Measurements from ENCODE around the gene CARNS1. TPM values are rescaled to one million over a fixed set of nuclear protein-coding genes. Genes with fewer than 3 reads are reported as not detected.

The CARNS1 gene
- total and polyA plus RNA-seq, 2 of the 8 experiments (the other 6 are each of a cell fraction or from before 2014, with no cell fraction given), result 0.82 to 1.1 TPM

- H3K23me2 ChIP-seq (ENCODE audit: low read depth, low read length), result peaks cover 10% of the 10 kb centered on the region; the same call in 1 of the 2 replicates
- no peak overlapping the region for H2BK20ac ChIP-seq (ENCODE audit: low read length)
- 0 out of 2 replicates have a peak overlapping the region, but pooled peaks have one; percentile 16 for H2AFZ ChIP-seq (ENCODE audit: low read length)
- H3K4me3 ChIP-seq (ENCODE audit: extremely low read depth in 1 of 4, insufficient read depth in 2 of 4, low read depth in 3 of 4, low read length in 4 of 4), result peak overlapping the region; percentile 32 to 64 (median 36); a peak in 7 of 8 replicates
- H4K8ac ChIP-seq (ENCODE audit: extremely low read depth, insufficient read depth, low read length), result no peak overlapping the region
- H3K14ac ChIP-seq (ENCODE audit: insufficient read length), result no peak overlapping the region
- no peaks in the 10 kb centered on the region for H3K36me3 ChIP-seq (ENCODE audit: control insufficient read depth in 2 of 4, insufficient read depth in 4 of 4, low read length in 3 of 4)
- no peak overlapping the region for H3K23ac ChIP-seq (ENCODE audit: insufficient read length)
- peak overlapping the region; percentile 65 for H4K91ac ChIP-seq (replicated peaks; ENCODE audit: insufficient read length, low read length)
- H2BK12ac ChIP-seq (ENCODE audit: low read depth, low read length), result no peak overlapping the region
- no peak overlapping the region for H3K27ac ChIP-seq (ENCODE audit: low read depth, low read length)
- FAIRE-seq (no peak), DNase-seq (ENCODE audit: low read depth in 1 of 2, low spot score in 2 of 2) (peak; percentile 84 to 100)
- H3K9ac ChIP-seq (replicated peaks in 1 of 4; ENCODE audit: extremely low read depth in 1 of 4, low read depth in 3 of 4, low read length in 3 of 4), result peak overlapping the region in 3 of 4 experiments; percentile 20 to 52 (median 47); a peak in 4 of 7 replicates
- peak overlapping the region; percentile 19 for H3K18ac ChIP-seq (ENCODE audit: extremely low read depth, low read length)
- H3K9me3 ChIP-seq (ENCODE audit: insufficient read depth in 2 of 2, low read depth in 1 of 2, low read length in 1 of 2), result no peaks in the 10 kb centered on the region
- no peak overlapping the region for H2AK5ac ChIP-seq (ENCODE audit: low read depth, low read length)
- 4% methylated on average over 23 of the region's 97 CpGs; no CpG with 5 or more reads in 1 of the 2 experiments for WGBS, 2 experiments (ENCODE audit: extremely low coverage in 1 of 2, insufficient coverage in 1 of 2, insufficient read length in 1 of 2, insufficient replicate concordance in 2 of 2, low coverage in 1 of 2, low lambda C conversion rate in 2 of 2, missing lambda C conversion rate in 1 of 2)
- no peak overlapping the region for H3K4ac ChIP-seq (replicated peaks; ENCODE audit: insufficient read length, low read depth, low read length)
- H2BK120ac ChIP-seq (replicated peaks; ENCODE audit: low read depth, low read length), result no peak overlapping the region
- no peaks in the 10 kb centered on the region for H3K79me2 ChIP-seq (ENCODE audit: control insufficient read depth in 1 of 2, insufficient read depth in 2 of 2, low read length in 2 of 2)
- H4K5ac ChIP-seq (ENCODE audit: insufficient read length, low read depth, low read length), result no peak overlapping the region
- POLR2A ChIA-PET (ENCODE audit: partially characterized antibody), result interaction anchor here (0.8 to 10.2 kb wide), 12 partner anchors 9 to 75 kb away, joined by 3 to 104 read pairs (median 4); partner anchors contain the start of genes CORO1B, PPP1CA, PTPRCAP and RAD9A
- peaks cover 4 to 15% (median 10%) of the 10 kb centered on the region in 4 experiments for H3K4me1 ChIP-seq (replicated peaks in 1 of 4; ENCODE audit: control insufficient read depth in 3 of 4, insufficient read depth in 4 of 4, low read length in 3 of 4)
- H2BK5ac ChIP-seq (ENCODE audit: low read depth, low read length), result no peak overlapping the region
- H3K56ac ChIP-seq (replicated peaks; ENCODE audit: insufficient read length, low read depth, low read length), result peak overlapping the region; percentile 75
- CTCF ChIA-PET (ENCODE audit: partially characterized antibody), result interaction anchor here (0.6 to 1.8 kb wide), 7 partner anchors 12 to 388 kb away, joined by 3 to 6 read pairs (median 3); no protein-coding TSS in a partner anchor
- H3K79me1 ChIP-seq (ENCODE audit: low read depth, low read length), result no peaks in the 10 kb centered on the region
- peaks cover 0 to 3% of the 10 kb centered on the region in 2 experiments for H4K20me1 ChIP-seq (replicated peaks in 1 of 2; ENCODE audit: control insufficient read depth in 1 of 2, insufficient read depth in 2 of 2, low read length in 2 of 2)
- H3K27me3 ChIP-seq (replicated peaks in 1 of 4; ENCODE audit: control insufficient read depth in 3 of 4, extremely low read depth in 1 of 4, insufficient read depth in 3 of 4, low read length in 3 of 4), result peaks cover 0 to 8% (median 5%) of the 10 kb centered on the region in 4 experiments; a peak in 4 of 7 replicates
- no peak overlapping the region for H2BK15ac ChIP-seq (ENCODE audit: low read length)
- H3K4me2 ChIP-seq (ENCODE audit: insufficient read depth in 1 of 2, low read depth in 2 of 2, low read length in 2 of 2), result peak overlapping the region; percentile 57 to 83
- no peak for TF ChIP-seq SAP30 (IDR thresholded peaks at IDR 0.05; ENCODE audit: insufficient read depth, insufficient replicate concordance, low read length)
- TF ChIP-seq SP2 (IDR thresholded peaks at IDR 0.05; ENCODE audit: low read length), result no peak
- TF ChIP-seq MAX (IDR thresholded peaks at IDR 0.05), result peak; percentile 69; the same call in 1 of the 2 replicates
- TF ChIP-seq TCF12 (IDR thresholded peaks at IDR 0.05; ENCODE audit: low read depth, low read length), result no peak
- TF ChIP-seq KDM5A (IDR thresholded peaks at IDR 0.05; ENCODE audit: low read length), result no peak
- TF ChIP-seq KDM4A (IDR thresholded peaks at IDR 0.05; ENCODE audit: low read depth, low read length, severe bottlenecking), result peak; percentile 79
- TF ChIP-seq JUND (IDR thresholded peaks at IDR 0.05; ENCODE audit: low read length), result no peak
- no peak for TF ChIP-seq CHD2 (IDR thresholded peaks at IDR 0.05; ENCODE audit: low read length)
- no peak for TF ChIP-seq ATF3 (IDR thresholded peaks at IDR 0.05; ENCODE audit: insufficient read depth, low read depth, low read length)
- TF ChIP-seq SRF (IDR thresholded peaks at IDR 0.05; ENCODE audit: low read depth, low read length), result no peak
- no peak for TF ChIP-seq SIRT6 (IDR thresholded peaks at IDR 0.05; ENCODE audit: low read length)
Measured at GRCh38 chr11:67420646-67421429, 5.4 kb downstream of the CARNS1 start.
